ENCODE results near the gene TMEM69. TPM values are rescaled to one million over a fixed set of nuclear protein-coding genes. Genes with fewer than 3 reads are reported as not detected.
"Not testable (repeated sequence)": the region's sequence is repeated elsewhere in the genome, so short reads cannot be mapped to it uniquely, and the experiment has no call there.

TMEM69 gene
- total RNA-seq, 1 donor from 2014 or later: 8.2 TPM

DNA sequence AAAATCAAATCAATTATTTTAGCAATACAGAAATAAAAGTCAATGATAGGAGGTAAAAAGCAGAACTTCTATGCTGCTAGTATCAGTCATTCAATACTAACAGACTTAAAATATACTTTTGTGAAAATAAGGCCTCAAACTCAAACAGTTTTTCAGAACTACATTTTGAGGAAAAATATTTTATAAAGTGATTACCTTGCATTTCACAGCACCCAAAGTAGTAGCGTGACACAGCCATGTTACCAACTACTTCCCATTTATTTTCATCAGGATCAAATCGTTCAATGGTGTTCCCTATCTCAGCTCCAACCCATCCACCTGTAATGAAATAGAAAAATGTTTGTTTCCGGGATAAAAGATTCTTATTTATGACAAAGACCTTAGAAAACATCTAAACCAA is 28.7 kb downstream of the TMEM69 start:
- H3K27me3 ChIP-seq (ENCODE audit: control insufficient read depth, insufficient read depth, low read length): no peaks in the 10 kb centered on the region
- no peak overlapping the region for H3K4me3 ChIP-seq (ENCODE audit: low read depth, low read length)
- H3K36me3 ChIP-seq (ENCODE audit: control insufficient read depth, insufficient read depth, low read length): peaks cover 4% of the 10 kb centered on the region
- no peak for DNase-seq (ENCODE audit: low read depth)
- FAIRE-seq: no peak
- TF ChIP-seq, protein P1, sequence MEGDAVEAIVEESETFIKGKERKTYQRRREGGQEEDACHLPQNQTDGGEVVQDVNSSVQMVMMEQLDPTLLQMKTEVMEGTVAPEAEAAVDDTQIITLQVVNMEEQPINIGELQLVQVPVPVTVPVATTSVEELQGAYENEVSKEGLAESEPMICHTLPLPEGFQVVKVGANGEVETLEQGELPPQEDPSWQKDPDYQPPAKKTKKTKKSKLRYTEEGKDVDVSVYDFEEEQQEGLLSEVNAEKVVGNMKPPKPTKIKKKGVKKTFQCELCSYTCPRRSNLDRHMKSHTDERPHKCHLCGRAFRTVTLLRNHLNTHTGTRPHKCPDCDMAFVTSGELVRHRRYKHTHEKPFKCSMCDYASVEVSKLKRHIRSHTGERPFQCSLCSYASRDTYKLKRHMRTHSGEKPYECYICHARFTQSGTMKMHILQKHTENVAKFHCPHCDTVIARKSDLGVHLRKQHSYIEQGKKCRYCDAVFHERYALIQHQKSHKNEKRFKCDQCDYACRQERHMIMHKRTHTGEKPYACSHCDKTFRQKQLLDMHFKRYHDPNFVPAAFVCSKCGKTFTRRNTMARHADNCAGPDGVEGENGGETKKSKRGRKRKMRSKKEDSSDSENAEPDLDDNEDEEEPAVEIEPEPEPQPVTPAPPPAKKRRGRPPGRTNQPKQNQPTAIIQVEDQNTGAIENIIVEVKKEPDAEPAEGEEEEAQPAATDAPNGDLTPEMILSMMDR (IDR thresholded peaks at IDR 0.05; ENCODE audit: insufficient read depth, low read length, severe bottlenecking): no peak

DNA sequence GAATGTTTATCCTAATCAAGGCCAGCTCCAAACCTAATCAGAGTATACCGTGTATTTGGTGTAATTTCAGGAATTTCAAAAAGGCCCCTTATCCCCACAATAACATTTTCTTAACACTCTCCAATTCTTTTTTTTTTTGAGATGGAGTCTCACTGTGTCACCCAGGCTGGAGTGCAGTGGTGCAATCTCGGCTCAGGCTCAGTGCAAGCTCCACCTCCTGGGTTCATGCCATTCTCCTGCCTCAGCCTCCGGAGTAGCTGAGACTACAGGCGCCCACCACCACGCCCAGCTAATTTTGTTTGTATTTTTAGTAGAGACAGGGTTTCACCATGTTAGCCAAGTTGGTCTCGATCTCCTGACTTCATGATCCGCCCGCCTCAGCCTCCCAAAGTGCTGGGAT is 29.4 kb downstream of the TMEM69 start:
- not testable (repeated sequence) for H3K27me3 ChIP-seq (ENCODE audit: control insufficient read depth, insufficient read depth, low read length); H3K36me3 ChIP-seq (ENCODE audit: control insufficient read depth, insufficient read depth, low read length); H3K4me3 ChIP-seq (ENCODE audit: low read depth, low read length); FAIRE-seq; DNase-seq (ENCODE audit: low read depth)

DNA sequence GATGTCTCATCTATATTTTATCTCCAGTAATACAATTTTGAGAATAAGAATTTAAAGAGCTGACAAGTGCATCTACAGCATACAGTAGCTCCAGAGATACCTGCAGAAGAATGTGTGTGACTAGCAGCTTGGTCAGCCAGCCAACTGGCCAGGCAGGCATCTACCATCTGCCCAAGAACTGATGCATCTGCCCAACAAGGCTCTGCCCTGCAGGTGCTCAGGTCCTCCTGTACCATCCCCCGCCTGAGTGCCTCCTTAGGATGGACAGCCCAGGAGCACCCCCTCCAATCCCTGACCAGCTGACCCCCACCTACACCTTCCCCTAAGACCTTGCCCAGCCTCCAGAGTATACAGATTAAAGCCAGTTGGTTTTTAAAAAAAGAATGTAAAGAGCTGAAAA is 30.3 kb downstream of the TMEM69 start:
- Histone ChIP-seq H3K27me3 (ENCODE audit: control insufficient read depth, insufficient read depth, low read length) (no peaks in the 10 kb centered on the region), H3K4me3 (ENCODE audit: low read depth, low read length) (no peak overlapping the region), H3K36me3 (ENCODE audit: control insufficient read depth, insufficient read depth, low read length) (peaks cover 4% of the 10 kb centered on the region)
- FAIRE-seq (no peak), DNase-seq (ENCODE audit: low read depth) (no peak)
- TF ChIP-seq, protein P1 (IDR thresholded peaks at IDR 0.05; ENCODE audit: insufficient read depth, low read length, severe bottlenecking): no peak

DNA sequence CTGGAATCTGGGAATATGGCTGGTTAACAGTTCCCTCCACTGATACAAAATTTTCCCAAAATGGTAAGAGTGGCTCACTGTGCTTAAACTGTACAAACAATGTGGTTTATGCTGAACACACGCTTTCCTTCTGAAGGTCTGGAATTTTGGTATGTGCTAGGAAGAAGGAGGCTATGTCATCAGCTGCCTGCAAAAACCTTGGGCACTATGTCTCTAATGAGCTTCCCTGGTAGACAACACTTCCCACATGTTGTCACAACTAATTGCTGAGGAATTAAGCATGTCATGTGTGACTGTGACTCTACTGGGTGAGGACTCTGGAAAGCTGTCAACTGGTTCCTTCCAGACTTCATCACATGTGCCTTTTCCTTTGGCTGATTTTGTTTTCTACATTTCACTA is 33.2 kb downstream of the TMEM69 start:
- Histone ChIP-seq H3K4me3 (ENCODE audit: low read depth, low read length) (no peak overlapping the region), H3K27me3 (ENCODE audit: control insufficient read depth, insufficient read depth, low read length) (no peaks in the 10 kb centered on the region), H3K36me3 (ENCODE audit: control insufficient read depth, insufficient read depth, low read length) (peaks cover 2% of the 10 kb centered on the region)
- TF ChIP-seq, protein P1 (IDR thresholded peaks at IDR 0.05; ENCODE audit: insufficient read depth, low read length, severe bottlenecking): no peak
- no peak for DNase-seq (ENCODE audit: low read depth)
- no peak for FAIRE-seq

DNA sequence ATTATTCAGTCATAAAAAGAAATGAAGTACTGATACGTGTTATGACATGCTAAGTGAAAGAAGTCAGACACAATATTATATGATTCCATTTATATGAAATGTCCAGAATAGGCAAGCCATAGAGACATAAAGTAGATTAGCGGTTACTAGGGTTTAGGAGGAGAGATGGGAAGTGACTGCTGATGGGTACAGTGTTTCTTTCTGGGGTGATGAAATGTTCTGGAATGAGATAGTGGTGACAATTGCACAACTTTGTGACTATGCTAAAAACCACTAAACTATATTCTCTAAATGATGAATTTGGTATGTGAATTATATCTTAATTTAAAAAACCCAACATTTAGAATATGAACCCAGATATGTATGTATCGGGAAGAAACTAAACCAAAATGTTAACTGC is 34.8 kb downstream of the TMEM69 start:
- Histone ChIP-seq H3K27me3 (ENCODE audit: control insufficient read depth, insufficient read depth, low read length) (no peaks in the 10 kb centered on the region), H3K36me3 (ENCODE audit: control insufficient read depth, insufficient read depth, low read length) (peaks cover 2% of the 10 kb centered on the region), H3K4me3 (ENCODE audit: low read depth, low read length) (no peak overlapping the region)
- TF ChIP-seq, protein P1 (IDR thresholded peaks at IDR 0.05; ENCODE audit: insufficient read depth, low read length, severe bottlenecking): no peak
- DNase-seq (ENCODE audit: low read depth) (no peak), FAIRE-seq (no peak)

DNA sequence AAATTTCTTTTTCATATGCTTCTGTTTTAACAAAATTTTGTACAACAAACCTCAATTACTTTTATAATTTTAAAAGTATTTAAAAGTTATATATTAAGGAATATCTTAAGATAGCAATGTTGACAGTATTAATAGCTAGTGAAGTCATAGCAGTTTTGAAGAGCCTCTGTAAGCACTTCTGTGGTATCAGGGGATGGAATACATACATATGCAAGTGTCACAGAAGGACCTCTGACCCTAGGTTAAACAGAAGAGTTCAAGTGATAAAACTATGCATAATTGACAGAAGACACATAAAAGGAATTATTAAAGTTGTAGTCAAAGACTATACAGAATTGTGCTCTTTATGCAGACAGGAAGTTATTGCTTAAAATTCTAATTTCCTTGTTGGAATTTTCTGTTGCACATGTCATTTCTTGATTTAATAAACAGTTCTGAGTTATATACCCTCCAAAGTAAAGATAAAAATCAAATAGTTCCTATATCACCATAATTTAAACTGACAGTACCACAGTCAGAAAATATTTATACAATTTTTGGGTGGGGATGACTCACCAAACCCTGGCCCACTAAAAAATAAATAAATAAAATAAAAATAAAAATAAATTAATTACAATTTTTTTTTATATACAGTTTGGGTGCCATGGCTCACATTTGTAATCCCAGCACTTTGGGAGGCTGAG is 35.4 kb downstream of the TMEM69 start:
- no peak overlapping the region for H3K4me3 ChIP-seq (ENCODE audit: low read depth, low read length)
- peaks cover under 1% of the 10 kb centered on the region for H3K36me3 ChIP-seq (ENCODE audit: control insufficient read depth, insufficient read depth, low read length)
- H3K27me3 ChIP-seq (ENCODE audit: control insufficient read depth, insufficient read depth, low read length): no peaks in the 10 kb centered on the region
- FAIRE-seq: no peak
- DNase-seq (ENCODE audit: low read depth): no peak
- TF ChIP-seq, protein P1 (IDR thresholded peaks at IDR 0.05; ENCODE audit: insufficient read depth, low read length, severe bottlenecking): no peak

DNA sequence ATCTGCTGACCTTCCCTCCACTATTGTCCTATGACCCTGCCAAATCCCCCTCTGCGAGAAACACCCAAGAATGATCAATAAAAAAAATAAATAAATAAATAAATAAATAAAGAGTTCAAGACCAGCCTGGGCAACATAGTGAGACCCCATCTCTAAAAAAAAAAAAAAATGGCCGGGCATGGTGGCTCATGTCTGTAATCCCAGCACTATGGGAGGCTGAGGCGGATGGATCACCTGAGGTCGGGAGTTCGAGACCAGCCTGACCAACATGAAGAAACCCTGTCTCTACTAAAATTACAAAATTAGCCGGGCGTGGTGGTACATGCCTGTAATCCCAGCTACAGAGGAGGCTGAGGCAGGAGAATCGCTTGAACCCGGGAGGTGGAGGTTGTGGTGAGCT is 38.0 kb downstream of the TMEM69 start:
- H3K27me3 ChIP-seq (ENCODE audit: control insufficient read depth, insufficient read depth, low read length); H3K36me3 ChIP-seq (ENCODE audit: control insufficient read depth, insufficient read depth, low read length); FAIRE-seq; DNase-seq (ENCODE audit: low read depth); H3K4me3 ChIP-seq (ENCODE audit: low read depth, low read length): not testable (repeated sequence)
